ENCODE results near the gene DCHS2. TPM values are rescaled to one million over a fixed set of nuclear protein-coding genes. Genes with fewer than 3 reads are reported as not detected.

DCHS2 gene
- total and polyA plus RNA-seq, 2 of the 8 experiments (the other 6 are each of a cell fraction or from before 2014, with no cell fraction given) = 0.54 to 2.6 TPM

DNA sequence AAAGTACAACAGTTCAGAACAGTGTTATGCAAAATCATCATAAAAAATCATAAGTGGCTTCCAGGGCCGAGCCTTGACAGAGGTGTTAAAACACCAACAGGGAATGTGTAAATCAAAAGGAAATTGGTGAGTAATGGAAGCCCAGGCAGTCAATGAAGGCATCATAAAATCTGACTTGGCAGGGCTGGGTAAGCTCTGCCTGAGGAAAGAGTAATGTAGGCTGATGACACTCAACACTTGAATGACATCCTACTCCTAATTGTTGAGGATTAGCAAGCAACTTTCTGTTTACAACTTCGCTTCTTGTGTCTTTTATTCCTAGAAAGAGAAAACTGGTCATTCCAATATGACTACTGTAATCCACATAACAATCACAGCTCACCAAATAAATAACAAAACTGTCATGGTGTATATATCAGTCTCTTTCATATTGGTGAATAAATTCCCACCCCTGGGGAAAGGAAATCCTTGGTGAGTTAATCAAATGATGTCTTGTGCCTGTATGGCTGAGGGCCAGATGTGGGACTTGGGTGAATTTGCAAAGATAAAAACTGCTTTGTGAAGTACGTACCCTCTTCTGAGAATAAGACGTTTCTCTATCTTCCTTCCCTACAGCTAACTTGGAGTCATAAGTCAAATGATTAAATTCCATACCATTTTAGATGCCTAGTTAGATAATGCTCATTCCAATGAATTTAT lies 196.8 kb downstream of the DCHS2 start:
- no peak overlapping the region for H3K9ac ChIP-seq (replicated peaks in 1 of 4; ENCODE audit: extremely low read depth in 1 of 4, low read depth in 3 of 4, low read length in 3 of 4)
- H2AFZ ChIP-seq (ENCODE audit: low read length) = no peak overlapping the region
- H3K79me2 ChIP-seq (ENCODE audit: control insufficient read depth in 1 of 2, insufficient read depth in 2 of 2, low read length in 2 of 2) = no peaks in the 10 kb centered on the region
- FAIRE-seq (no peak), DNase-seq (ENCODE audit: low read depth in 1 of 2, low spot score in 2 of 2) (no peak)
- H2AK5ac ChIP-seq (ENCODE audit: low read depth, low read length) = no peak overlapping the region
- no peak overlapping the region for H3K4me3 ChIP-seq (ENCODE audit: extremely low read depth in 1 of 4, insufficient read depth in 2 of 4, low read depth in 3 of 4, low read length in 4 of 4)
- H4K20me1 ChIP-seq (replicated peaks in 1 of 2; ENCODE audit: control insufficient read depth in 1 of 2, insufficient read depth in 2 of 2, low read length in 2 of 2) = no peaks in the 10 kb centered on the region
- no peak overlapping the region for H4K91ac ChIP-seq (replicated peaks; ENCODE audit: insufficient read length, low read length)
- ChIA-PET CTCF (ENCODE audit: partially characterized antibody) (no interaction called here), POLR2A (ENCODE audit: partially characterized antibody) (no interaction called here)
- H3K4me2 ChIP-seq (ENCODE audit: insufficient read depth in 1 of 2, low read depth in 2 of 2, low read length in 2 of 2) = no peak overlapping the region
- no peaks in the 10 kb centered on the region for H3K9me3 ChIP-seq (ENCODE audit: insufficient read depth in 2 of 2, low read depth in 1 of 2, low read length in 1 of 2)
- no peak overlapping the region for H2BK15ac ChIP-seq (ENCODE audit: low read length)
- no peak overlapping the region for H3K56ac ChIP-seq (replicated peaks; ENCODE audit: insufficient read length, low read depth, low read length)
- H3K36me3 ChIP-seq (ENCODE audit: control insufficient read depth in 2 of 4, insufficient read depth in 4 of 4, low read length in 3 of 4) = no peaks in the 10 kb centered on the region
- H3K23ac ChIP-seq (ENCODE audit: insufficient read length) = no peak overlapping the region
- no peak overlapping the region for H2BK5ac ChIP-seq (ENCODE audit: low read depth, low read length)
- H2BK12ac ChIP-seq (ENCODE audit: low read depth, low read length) = no peak overlapping the region
- H3K27me3 ChIP-seq (replicated peaks in 1 of 4; ENCODE audit: control insufficient read depth in 3 of 4, extremely low read depth in 1 of 4, insufficient read depth in 3 of 4, low read length in 3 of 4) = no peaks in the 10 kb centered on the region
- no peak overlapping the region for H3K14ac ChIP-seq (ENCODE audit: insufficient read length)
- no peak overlapping the region for H2BK120ac ChIP-seq (replicated peaks; ENCODE audit: low read depth, low read length)
- no peaks in the 10 kb centered on the region for H3K79me1 ChIP-seq (ENCODE audit: low read depth, low read length)
- 91% methylated on average over 4 of the region's 4 CpGs; no CpG with 5 or more reads in 1 of the 2 experiments for WGBS, 2 experiments (ENCODE audit: extremely low coverage in 1 of 2, insufficient coverage in 1 of 2, insufficient read length in 1 of 2, insufficient replicate concordance in 2 of 2, low coverage in 1 of 2, low lambda C conversion rate in 2 of 2, missing lambda C conversion rate in 1 of 2)
- no peak overlapping the region for H2BK20ac ChIP-seq (ENCODE audit: low read length)
- no peak overlapping the region; the same call in 1 of the 2 replicates for H3K18ac ChIP-seq (ENCODE audit: extremely low read depth, low read length)
- no peak overlapping the region for H4K8ac ChIP-seq (ENCODE audit: extremely low read depth, insufficient read depth, low read length)
- no peaks in the 10 kb centered on the region for H3K4me1 ChIP-seq (replicated peaks in 1 of 4; ENCODE audit: control insufficient read depth in 3 of 4, insufficient read depth in 4 of 4, low read length in 3 of 4)
- H4K5ac ChIP-seq (ENCODE audit: insufficient read length, low read depth, low read length) = no peak overlapping the region
- no peaks in the 10 kb centered on the region for H3K23me2 ChIP-seq (ENCODE audit: low read depth, low read length)
- no peak overlapping the region for H3K4ac ChIP-seq (replicated peaks; ENCODE audit: insufficient read length, low read depth, low read length)
- no peak overlapping the region for H3K27ac ChIP-seq (ENCODE audit: low read depth, low read length)
- TF ChIP-seq SUZ12 (IDR thresholded peaks at IDR 0.05; ENCODE audit: low read length) (no peak), CEBPB (IDR thresholded peaks at IDR 0.05; ENCODE audit: low read depth, low read length) (no peak), POU5F1 (IDR thresholded peaks at IDR 0.05; ENCODE audit: low read depth, low read length) (no peak), HDAC2 (IDR thresholded peaks at IDR 0.05; ENCODE audit: borderline replicate concordance in 1 of 2, low read depth in 2 of 2, low read length in 2 of 2) (no peak), RNF2 (IDR thresholded peaks at IDR 0.05; ENCODE audit: borderline replicate concordance, low read depth, low read length, missing control alignments, poor library complexity, severe bottlenecking) (no peak), SP1 (IDR thresholded peaks at IDR 0.05; ENCODE audit: low read depth, low read length) (no peak), SP2 (IDR thresholded peaks at IDR 0.05; ENCODE audit: low read length) (no peak), HDAC6 (IDR thresholded peaks at IDR 0.05; ENCODE audit: low read depth, low read length) (no peak), PHF8 (conservative IDR thresholded peaks at IDR 0.05; ENCODE audit: low read depth, low read length) (no peak)
- TF ChIP-seq, protein P1, sequence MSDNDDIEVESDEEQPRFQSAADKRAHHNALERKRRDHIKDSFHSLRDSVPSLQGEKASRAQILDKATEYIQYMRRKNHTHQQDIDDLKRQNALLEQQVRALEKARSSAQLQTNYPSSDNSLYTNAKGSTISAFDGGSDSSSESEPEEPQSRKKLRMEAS (IDR thresholded peaks at IDR 0.05) = no peak
- TF ChIP-seq, protein P2, sequence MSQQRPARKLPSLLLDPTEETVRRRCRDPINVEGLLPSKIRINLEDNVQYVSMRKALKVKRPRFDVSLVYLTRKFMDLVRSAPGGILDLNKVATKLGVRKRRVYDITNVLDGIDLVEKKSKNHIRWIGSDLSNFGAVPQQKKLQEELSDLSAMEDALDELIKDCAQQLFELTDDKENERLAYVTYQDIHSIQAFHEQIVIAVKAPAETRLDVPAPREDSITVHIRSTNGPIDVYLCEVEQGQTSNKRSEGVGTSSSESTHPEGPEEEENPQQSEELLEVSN (IDR thresholded peaks at IDR 0.05) = no peak

All from H1 (cell line).